GM10248 (cell line): ENCODE measurements around the gene SPATS1.

Source experiments
- CTCF ChIA-PET: fragments of 300-600 bp; sonication (Branson Sonifier 250); formaldehyde crosslinking; extraction: SDS; loops from one replicate; lab custom pipeline; 2021; ENCODE audit warnings: antibody characterized with exemption; lab: Yijun Ruan, JAX
- POLR2A ChIA-PET: fragments of 350-650 bp; sonication (Branson Sonifier 250); formaldehyde crosslinking; extraction: SDS; loops from one replicate; lab custom pipeline; 2020; ENCODE audit warnings: antibody characterized with exemption; lab: Yijun Ruan, JAX
- DNase-seq: peaks from one replicate; pipeline ENCODE4 v3.0.0; 2012; ENCODE audit errors: extremely low spot score
- CTCF ChIP-seq: IDR thresholded peaks from 2 replicates; pipeline ENCODE4 v1.5.1; 2012; ENCODE audit warnings: mild to moderate bottlenecking, low read depth; ENCODE audit errors: extremely low read depth, missing control alignments, control extremely low read depth

The SPATS1 gene

GRCh38 chr6:44352259-44352658 lies 9.8 kb downstream of the SPATS1 start:
- no peak for TF ChIP-seq CTCF
- POLR2A ChIA-PET, result no interaction called here

GRCh38 chr6:44353336-44353735 lies 10.9 kb downstream of the SPATS1 start:
- ChIA-PET POLR2A (no interaction called here), CTCF (no interaction called here)
- DNase-seq, result no peak
- no peak for TF ChIP-seq CTCF

More at GRCh38 chr6:44352259-44352658, 9.8 kb downstream of the SPATS1 start:
- CTCF ChIA-PET, result interaction anchor here (2.1 kb wide), 1 partner anchor 13 kb away, joined by 8 read pairs; no protein-coding TSS in a partner anchor
- no peak for DNase-seq

- DNase-seq, result no peak
- POLR2A ChIA-PET, result no interaction called here
- CTCF ChIA-PET, result interaction anchor here (1.0 to 1.6 kb wide), 2 partner anchors 11 to 43 kb away, joined by 3 to 4 read pairs; partner anchors contain the start of gene AARS2
- no peak for TF ChIP-seq CTCF
Observed at GRCh38 chr6:44355640-44356039, 13.2 kb downstream of the SPATS1 start.

- ChIA-PET CTCF (interaction anchor here (0.6 to 1.6 kb wide), 3 partner anchors 9 to 44 kb away, joined by 3 to 4 read pairs (median 3); partner anchors contain the start of gene AARS2), POLR2A (no interaction called here)
- TF ChIP-seq CTCF, result no peak
- no peak for DNase-seq
Observed at GRCh38 chr6:44356487-44356886, 14.0 kb downstream of the SPATS1 start.

- no peak for TF ChIP-seq CTCF
- ChIA-PET CTCF (no interaction called here), POLR2A (no interaction called here)
- DNase-seq, result no peak
Observed at GRCh38 chr6:44359973-44360372, 17.5 kb downstream of the SPATS1 start.

GRCh38 chr6:44361947-44362346 lies 19.5 kb downstream of the SPATS1 start:
- no peak for TF ChIP-seq CTCF
- ChIA-PET CTCF (interaction anchor here (1.0 to 1.9 kb wide), 3 partner anchors 25 to 94 kb away, joined by 3 to 7 read pairs (median 4); no protein-coding TSS in a partner anchor), POLR2A (no interaction called here)

More at GRCh38 chr6:44361947-44362346, 19.5 kb downstream of the SPATS1 start:
- DNase-seq, result no peak
